GM12878 (cell line): ENCODE results near the gene ARHGEF3. TPM values are rescaled to one million over a fixed set of nuclear protein-coding genes. Genes with fewer than 3 reads are reported as not detected.

Experiments
- ATF2 ChIP-seq: IDR thresholded peaks from 2 replicates; pipeline ENCODE4 v1.6.1; 2012; ENCODE audit warnings: low read length, inconsistent platforms
- CHD2 ChIP-seq: IDR thresholded peaks from 2 replicates; pipeline ENCODE4 v1.6.1; 2011; ENCODE audit warnings: low read depth, low read length, improper control_type of control experiment, borderline replicate concordance
- ELK1 ChIP-seq: IDR thresholded peaks from 2 replicates; pipeline ENCODE4 v1.6.1; 2012; ENCODE audit warnings: low read depth, low read length, improper control_type of control experiment
- IKZF1 ChIP-seq: fragments of 450-650 bp; conservative IDR thresholded peaks from 2 replicates; pipeline ENCODE4 v1.6.1; 2017; ENCODE audit warnings: antibody characterized with exemption, mild to moderate bottlenecking
- LARP7 ChIP-seq: fragments of 450-650 bp; IDR thresholded peaks from 2 replicates; pipeline ENCODE4 v1.6.1; 2017; ENCODE audit warnings: mild to moderate bottlenecking
- NFYA ChIP-seq: IDR thresholded peaks from 2 replicates; pipeline ENCODE4 v1.6.1; 2011; ENCODE audit warnings: low read depth, mild to moderate bottlenecking, low read length, improper control_type of control experiment, borderline replicate concordance
- NFYB ChIP-seq: IDR thresholded peaks from 2 replicates; pipeline ENCODE4 v1.6.1; 2011; ENCODE audit warnings: low read depth, mild to moderate bottlenecking, low read length, improper control_type of control experiment, moderate library complexity; ENCODE audit not compliant: insufficient read depth
- PAX8 ChIP-seq: fragments of 450-650 bp; IDR thresholded peaks from 2 replicates; pipeline ENCODE4 v1.6.1; 2017; ENCODE audit warnings: mild to moderate bottlenecking, moderate library complexity
- RAD51 ChIP-seq: fragments of 450-650 bp; IDR thresholded peaks from 2 replicates; pipeline ENCODE4 v1.6.1; 2016; ENCODE audit warnings: moderate library complexity, mild to moderate bottlenecking, inconsistent platforms
- SMARCA5 ChIP-seq: fragments of 450-650 bp; IDR thresholded peaks from 2 replicates; pipeline ENCODE4 v1.6.1; 2017; ENCODE audit warnings: mild to moderate bottlenecking
- WRNIP1 ChIP-seq: IDR thresholded peaks from 2 replicates; pipeline ENCODE4 v1.6.1; 2011; ENCODE audit warnings: low read depth, low read length, improper control_type of control experiment, borderline replicate concordance
- ZBTB4 ChIP-seq: fragments of 450-650 bp; formaldehyde crosslinking; IDR thresholded peaks from 2 replicates; pipeline ENCODE4 v1.4.0; 2022; ENCODE audit warnings: mild to moderate bottlenecking, moderate library complexity
- ZBTB40 ChIP-seq: fragments of 450-650 bp; IDR thresholded peaks from 2 replicates; pipeline ENCODE4 v1.6.1; 2016; ENCODE audit warnings: mild to moderate bottlenecking, moderate library complexity, borderline replicate concordance
- polyA plus RNA-seq, 11 experiments: library from polyadenylated mRNA; depleted of rRNA in 4 of 11; unstranded in 6 of 11; stranded (reverse) in 5 of 11; fragments of >200 nt; fragmentation: Nextera tagmentation in 4 of 11; fragmentation: Illumina TruSeq in 1 of 11; extraction: Ambion mirVana in 4 of 11; extraction: Trizol in 1 of 11; gene quantifications; 1 replicate in 1 of 11; 2 replicates in 10 of 11; pipeline versions ENCODE4 v1.2.1 to v1.2.3, GENCODE V29; 2011 to 2016; ENCODE audit warnings: inconsistent platforms in 2 of 11, missing spikeins in 2 of 11, low read depth in 1 of 11
- total RNA-seq, 4 experiments: library from RNA; depleted of rRNA in 3 of 4; stranded (reverse); fragments of >200 nt in 3 of 4; fragmentation: Illumina TruSeq in 1 of 4; extraction: Trizol in 1 of 4; gene quantifications; 2 replicates each; pipeline versions ENCODE4 v1.2.1 to v1.2.3, GENCODE V29; 2013 to 2021

ARHGEF3 gene
- total and polyA plus RNA-seq, 10 of the 15 experiments (the other 5 are each of a cell fraction or from before 2014, with no cell fraction given): 21.8 to 78.7 (median 56.2) TPM

- TF ChIP-seq ATF2 (peak; percentile 56), RAD51 (no peak), PAX8 (no peak), LARP7 (no peak), ZBTB40 (no peak), ZBTB4 (CRISPR knock-in tag) (no peak), IKZF1 (peak; percentile 26; the same call in 1 of the 2 replicates), ELK1 (no peak), SMARCA5 (no peak), NFYA (no peak), NFYB (no peak), WRNIP1 (no peak), CHD2 (no peak)
Observed at GRCh38 chr3:56688191-56688590, 113.6 kb downstream of the ARHGEF3 start (continued).
